ENCODE measurements around the gene GUCA2A.

GRCh38 chr1:42133390-42133789, 31.2 kb downstream of the GUCA2A start:
- no peak for TF ChIP-seq CTCF (IDR thresholded peaks at IDR 0.05)
- no peak for TF ChIP-seq ZFX (IDR thresholded peaks at IDR 0.05; ENCODE audit: borderline replicate concordance)

Data from 22Rv1 (cell line).